KBM-7 (cell line): ENCODE measurements around the gene DNAJB6.

Experiments used
- DNase-seq: peaks from one replicate; pipeline ENCODE4 v3.0.0-alpha.2; 2015
- in situ Hi-C: fragments of 300-500 bp; cut with MboI; formaldehyde crosslinking; loops from 2 replicates; pipeline ENCODE4 v1.14.3; 2020; ENCODE audit warnings: low sequenced_read_pairs, low pct_unique_long_range_greater_than_20kb, mixed read lengths

Gene DNAJB6

GRCh38 chr7:157433628-157434027 is 96.8 kb downstream of the DNAJB6 start:
- in situ Hi-C loops: no loop called here
- no peak for DNase-seq

GRCh38 chr7:157434231-157434630 is 97.4 kb downstream of the DNAJB6 start:
- in situ Hi-C loops: no loop called here

DNA sequence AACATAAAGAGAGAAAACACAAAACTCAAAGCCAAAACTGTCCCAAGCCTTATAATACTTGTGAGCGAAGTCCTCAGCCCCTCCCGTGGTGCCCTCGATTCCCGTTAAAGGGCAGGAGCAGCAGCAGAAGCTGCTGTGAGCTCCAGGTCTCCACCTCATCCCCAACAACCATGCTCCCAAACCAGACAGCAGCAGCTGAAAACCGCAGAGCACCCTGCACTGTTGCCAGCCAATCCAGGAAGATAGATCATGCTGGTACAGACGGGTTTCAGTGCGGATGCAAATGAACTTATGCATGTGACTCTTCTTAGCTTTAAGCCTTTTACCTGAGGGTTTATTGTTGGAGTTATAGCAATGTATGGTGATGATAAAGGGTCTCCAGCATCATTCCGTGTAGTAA is 97.9 kb downstream of the DNAJB6 start:
- in situ Hi-C loops: no loop called here
- no peak for DNase-seq

More at GRCh38 chr7:157434231-157434630, 97.4 kb downstream of the DNAJB6 start:
- no peak for DNase-seq

GRCh38 chr7:157436076-157436475 is 99.3 kb downstream of the DNAJB6 start:
- in situ Hi-C loops: no loop called here

DNA sequence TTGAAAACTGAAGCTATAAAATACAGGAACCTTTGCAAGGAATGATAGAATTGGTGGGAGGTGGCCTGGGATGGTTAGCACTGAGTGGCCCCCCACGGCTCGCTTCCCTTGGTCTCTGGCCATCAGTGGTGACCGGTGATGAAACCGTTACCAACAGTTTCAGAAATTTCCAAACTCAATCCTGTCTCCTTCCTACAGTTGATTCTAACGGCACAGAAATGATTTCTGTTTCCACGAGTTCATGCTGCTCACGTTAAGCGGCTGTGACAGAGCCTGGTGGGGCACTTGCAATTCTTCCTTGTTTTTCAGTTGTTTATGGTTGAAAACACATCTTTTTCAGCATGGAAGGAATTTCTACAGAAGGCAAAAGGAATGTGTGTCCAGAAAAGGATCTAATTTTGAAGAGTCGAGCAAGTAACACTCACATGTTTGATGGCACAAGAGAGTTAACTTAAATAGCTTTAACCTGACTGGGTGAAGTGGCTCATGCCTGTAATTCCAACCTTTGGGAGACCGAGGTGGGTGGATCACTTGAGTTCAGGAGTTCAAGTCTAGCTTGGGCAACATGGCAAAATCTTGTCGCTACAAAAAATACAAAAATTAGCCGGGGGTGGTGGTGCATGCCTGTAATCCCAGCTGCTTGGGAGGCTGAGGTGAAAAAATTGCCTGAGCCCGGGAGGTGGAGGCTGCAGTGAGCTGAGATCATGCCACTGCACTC is 100.1 kb downstream of the DNAJB6 start:
- in situ Hi-C loops: no loop called here
- no peak for DNase-seq

More at GRCh38 chr7:157436076-157436475, 99.3 kb downstream of the DNAJB6 start:
- DNase-seq: no peak

GRCh38 chr7:157437519-157438061 is 100.8 kb downstream of the DNAJB6 start:
- no peak for DNase-seq

GRCh38 chr7:157438121-157439025 is 101.6 kb downstream of the DNAJB6 start:
- DNase-seq: no peak
- in situ Hi-C loops: no loop called here

More at GRCh38 chr7:157437519-157438061, 100.8 kb downstream of the DNAJB6 start:
- in situ Hi-C loops: no loop called here

DNA sequence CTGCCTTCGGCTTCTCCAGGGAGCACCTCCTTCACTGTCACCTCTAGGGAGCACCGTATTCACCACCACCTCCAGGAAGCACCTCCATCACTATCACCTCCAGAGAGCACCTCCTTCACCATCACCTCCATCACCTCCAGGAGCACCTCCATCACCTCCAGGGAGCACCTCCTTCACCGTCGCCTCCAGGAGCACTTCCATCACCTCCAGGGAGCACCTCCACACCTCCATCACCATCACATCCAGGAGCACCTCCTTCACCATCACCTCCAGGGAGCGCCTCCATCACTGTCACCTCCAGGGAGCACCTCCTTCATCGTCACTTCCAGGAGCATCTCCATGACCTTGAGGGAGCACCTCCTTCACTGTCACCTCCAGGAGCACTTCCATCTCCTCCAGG is 102.3 kb downstream of the DNAJB6 start:
- in situ Hi-C loops: no loop called here
- DNase-seq: no peak

- no peak for DNase-seq
- in situ Hi-C loops: no loop called here
These were observed 103.0 kb downstream of the DNAJB6 start for GRCh38 chr7:157439761-157440160.

DNA sequence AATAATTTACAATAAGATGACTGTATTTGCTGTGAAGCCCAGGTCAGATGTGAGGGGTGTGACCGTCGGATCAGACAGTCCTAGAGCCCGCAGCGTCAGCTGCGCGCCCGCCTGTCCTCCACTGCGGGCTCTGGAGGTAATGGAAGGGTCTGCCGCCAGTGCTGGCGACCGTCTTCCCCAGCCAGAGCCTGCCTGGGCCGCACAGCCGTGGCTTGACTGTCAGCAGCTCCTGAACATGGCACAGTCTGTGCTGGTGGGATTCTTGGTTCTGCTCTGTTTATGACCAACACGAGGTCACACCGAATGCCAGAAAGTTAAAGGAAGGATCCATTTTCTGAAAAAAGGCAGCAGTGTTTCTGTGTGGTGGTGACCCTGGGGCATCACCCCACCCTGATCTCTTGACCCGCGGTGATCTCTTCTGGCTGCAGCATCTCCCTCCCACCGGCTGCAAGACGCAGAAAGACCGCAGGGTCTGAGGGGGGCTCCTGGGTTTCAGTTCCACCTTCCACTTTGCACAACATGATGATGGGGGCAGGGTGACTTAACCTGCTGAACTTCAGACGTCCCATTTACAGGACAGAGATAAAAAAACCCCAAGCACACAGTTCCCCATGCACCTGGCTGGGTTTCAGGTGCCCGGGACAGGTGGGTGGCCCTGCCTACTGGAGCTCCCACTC is 103.7 kb downstream of the DNAJB6 start:
- DNase-seq: no peak
- in situ Hi-C loops: no loop called here

DNA sequence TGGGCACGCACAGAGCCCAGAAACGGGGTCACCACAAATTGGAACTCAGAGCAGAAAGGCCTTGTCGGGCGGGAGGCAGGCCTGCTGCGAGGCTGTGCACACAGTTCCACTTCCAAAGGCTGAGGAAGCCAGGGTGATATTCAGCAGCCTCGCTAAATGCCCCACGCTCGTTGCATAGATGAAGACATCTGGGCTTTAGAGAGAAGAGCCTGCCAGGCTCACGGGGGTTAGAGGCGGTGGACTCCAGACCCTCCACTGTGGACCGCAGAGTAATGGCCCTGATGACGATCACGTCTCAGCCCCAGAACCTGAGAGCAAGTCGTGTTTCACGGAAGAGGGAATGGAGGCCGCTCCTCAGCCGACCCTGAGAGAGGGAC is 104.2 kb downstream of the DNAJB6 start:
- in situ Hi-C loops: no loop called here
- DNase-seq: no peak

DNA sequence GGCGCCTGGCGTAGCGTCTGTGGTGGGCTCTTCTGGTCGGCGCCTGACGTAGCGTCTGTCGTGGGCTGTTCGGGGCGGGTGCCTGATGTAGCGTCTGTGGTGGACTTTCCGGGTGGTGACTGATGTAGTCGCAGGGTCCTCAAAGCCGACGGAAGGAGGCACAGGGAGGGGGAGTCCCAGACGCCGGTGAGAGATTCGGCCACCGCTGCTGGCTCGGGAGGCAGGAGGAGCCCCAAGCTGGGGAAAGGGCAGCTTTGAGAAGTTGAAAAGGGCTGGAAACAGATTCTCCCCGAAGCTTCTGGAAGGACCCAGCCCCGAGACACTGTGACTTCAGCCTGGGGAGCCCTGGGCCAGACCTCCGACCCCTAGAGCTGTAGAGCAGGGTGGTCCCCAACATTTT is 105.7 kb downstream of the DNAJB6 start:
- no peak for DNase-seq
- in situ Hi-C loops: no loop called here

GRCh38 chr7:157442993-157443831 is 106.4 kb downstream of the DNAJB6 start:
- no peak for DNase-seq
- in situ Hi-C loops: no loop called here

- no peak for DNase-seq
- in situ Hi-C loops: no loop called here
These were observed 107.4 kb downstream of the DNAJB6 start for GRCh38 chr7:157444011-157444842.

GRCh38 chr7:157444843-157445135 is 108.0 kb downstream of the DNAJB6 start:
- in situ Hi-C loops: no loop called here
- no peak for DNase-seq

DNA sequence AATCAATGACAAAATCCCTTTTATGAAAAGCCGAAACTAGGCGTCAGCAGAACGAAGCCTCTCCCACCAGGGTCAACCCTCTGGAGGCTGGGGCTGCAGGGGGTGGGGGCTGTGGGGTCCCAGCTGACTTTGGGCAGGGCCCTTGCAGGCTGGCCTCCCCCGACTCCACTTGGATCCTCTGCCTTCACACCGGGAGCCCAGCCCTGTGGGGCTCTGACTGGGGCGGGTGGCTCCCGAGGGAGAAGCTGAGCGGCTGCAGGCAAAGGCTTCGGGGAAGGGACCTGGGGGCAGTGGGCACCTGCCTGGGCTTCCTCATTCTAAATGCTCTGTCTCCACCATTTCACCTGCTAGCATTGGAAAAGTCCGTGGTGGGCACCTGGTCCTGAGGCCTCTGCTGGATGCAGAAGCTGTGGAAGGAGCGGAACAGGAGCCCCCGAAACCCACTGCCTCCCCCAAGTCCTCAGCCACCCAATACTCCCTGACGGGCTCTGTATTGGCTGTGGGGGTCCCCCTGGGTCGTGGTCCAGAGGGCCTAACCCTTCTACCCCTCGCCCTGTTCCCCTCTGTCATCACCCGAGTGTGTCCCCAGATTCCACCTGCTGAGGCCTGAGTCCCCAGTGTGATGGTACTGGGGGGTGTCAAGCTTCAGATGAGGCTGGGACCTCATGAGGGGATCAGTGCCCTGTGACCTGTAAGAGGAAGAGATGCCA is 108.6 kb downstream of the DNAJB6 start:
- in situ Hi-C loops: no loop called here
- DNase-seq: no peak

DNA sequence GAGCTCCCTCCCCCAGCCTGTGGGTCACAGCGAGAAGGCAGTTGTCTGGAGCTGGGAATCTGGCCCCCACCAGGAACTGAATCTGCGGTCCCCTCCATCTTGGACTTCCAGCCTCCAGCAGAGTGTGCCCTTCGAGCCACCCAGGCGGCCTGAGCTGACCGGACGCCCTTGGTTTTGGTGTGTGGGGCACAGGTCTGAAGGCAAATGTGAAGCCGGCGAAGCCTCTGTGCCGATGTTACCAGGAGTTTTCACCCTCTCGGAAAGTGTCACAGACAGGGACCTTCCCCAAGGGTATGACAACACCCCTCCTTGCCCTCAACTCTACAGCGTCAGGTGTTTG is 109.1 kb downstream of the DNAJB6 start:
- in situ Hi-C loops: no loop called here
- DNase-seq: no peak

DNA sequence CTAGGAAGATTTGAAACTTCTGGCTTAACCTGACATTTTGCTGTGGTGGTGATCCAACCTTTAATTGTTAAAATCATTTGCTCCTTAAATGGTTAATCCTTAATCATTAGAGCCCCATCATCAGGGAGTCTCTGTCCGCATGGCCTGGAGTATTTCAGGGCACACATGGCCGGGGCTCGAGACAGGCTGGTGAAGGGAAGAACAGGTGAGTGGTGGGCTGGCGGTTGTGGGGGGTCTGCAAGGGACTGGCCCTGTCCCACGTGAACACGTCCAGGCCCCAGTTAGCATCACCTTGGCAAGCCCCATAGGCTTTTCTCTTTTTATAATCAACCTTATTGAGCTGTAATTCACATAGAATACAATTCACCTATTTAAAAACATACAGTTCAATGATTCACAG is 109.5 kb downstream of the DNAJB6 start:
- in situ Hi-C loops: no loop called here
- no peak for DNase-seq
